ENCODE results near the gene ZNF555. TPM values are rescaled to one million over a fixed set of nuclear protein-coding genes. Genes with fewer than 3 reads are reported as not detected.
A peak's percentile ranks its signal among the peaks of the same experiment; 100 is the strongest.

ZNF555 gene
- total RNA-seq, 1 donor from 2014 or later = 15.7 TPM

DNA sequence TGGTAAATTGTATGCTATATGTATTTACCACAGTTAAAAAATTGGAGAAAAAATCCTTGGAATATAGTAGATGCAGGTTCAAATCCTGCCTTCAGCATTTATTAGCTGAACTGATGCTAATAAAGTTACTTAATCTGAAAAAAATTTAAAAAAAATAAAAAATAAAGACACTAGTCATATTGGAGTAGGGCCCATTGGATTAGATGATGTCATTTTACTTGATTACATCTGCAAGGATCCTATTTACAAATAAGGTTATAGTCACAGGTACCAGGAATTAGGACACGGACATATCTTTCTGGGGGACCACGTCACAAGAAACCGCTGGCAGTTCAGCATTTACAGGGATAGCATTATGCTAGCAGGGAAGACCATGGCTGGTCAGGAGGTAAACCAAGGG is 6.2 kb downstream of the ZNF555 start:
- H3K9me3 ChIP-seq (ENCODE audit: control insufficient read depth in 3 of 3, low read length in 3 of 3) = peaks cover 8 to 17% (median 10%) of the 10 kb centered on the region in 3 donors
- peak overlapping the region; percentile 59 for H3K27ac ChIP-seq (ENCODE audit: low read depth, low read length)
- no peaks in the 10 kb centered on the region for H3K27me3 ChIP-seq (ENCODE audit: control insufficient read depth in 3 of 3, insufficient read depth in 3 of 3, low read length in 3 of 3)
- H3K4me3 ChIP-seq (ENCODE audit: low read length in 3 of 3) = no peak overlapping the region
- H3K36me3 ChIP-seq (ENCODE audit: control insufficient read depth in 3 of 3, insufficient read depth in 3 of 3, low read length in 3 of 3) = peaks cover 24 to 31% (median 26%) of the 10 kb centered on the region in 3 donors
- H3K4me1 ChIP-seq (ENCODE audit: control insufficient read depth in 3 of 3, insufficient read depth in 3 of 3, low read length in 3 of 3) = peaks cover 27 to 32% (median 28%) of the 10 kb centered on the region in 3 donors
- H3K9ac ChIP-seq (ENCODE audit: low read depth in 1 of 3, low read length in 3 of 3) = no peak overlapping the region

DNA sequence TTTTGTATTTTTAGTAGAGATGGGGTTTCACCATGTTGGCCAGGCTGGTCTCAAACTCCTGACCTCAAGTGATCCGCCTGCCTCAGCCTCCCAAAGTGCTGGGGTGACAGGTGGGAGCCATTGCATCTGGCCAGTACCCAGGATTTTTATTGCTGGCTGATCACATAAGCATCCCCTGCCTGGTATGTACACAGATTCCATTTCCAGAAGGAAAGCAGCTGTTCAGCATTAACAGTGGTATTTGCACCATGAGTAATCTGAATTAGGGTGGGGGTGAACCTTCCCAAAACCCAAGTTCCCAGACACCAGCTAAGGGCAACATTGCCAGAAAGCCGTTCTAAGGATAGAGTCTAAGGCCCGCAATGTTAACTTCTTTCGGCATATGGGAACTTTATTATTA is 7.3 kb downstream of the ZNF555 start:
- Histone ChIP-seq H3K4me3 (ENCODE audit: low read length in 3 of 3) (no peak overlapping the region), H3K9ac (ENCODE audit: low read depth in 1 of 3, low read length in 3 of 3) (no peak overlapping the region), H3K27ac (ENCODE audit: low read depth, low read length) (peak overlapping the region; percentile 48), H3K4me1 (ENCODE audit: control insufficient read depth in 3 of 3, insufficient read depth in 3 of 3, low read length in 3 of 3) (peaks cover 27 to 28% (median 28%) of the 10 kb centered on the region in 3 donors), H3K27me3 (ENCODE audit: control insufficient read depth in 3 of 3, insufficient read depth in 3 of 3, low read length in 3 of 3) (no peaks in the 10 kb centered on the region), H3K36me3 (ENCODE audit: control insufficient read depth in 3 of 3, insufficient read depth in 3 of 3, low read length in 3 of 3) (peaks cover 35 to 42% (median 37%) of the 10 kb centered on the region in 3 donors), H3K9me3 (ENCODE audit: control insufficient read depth in 3 of 3, low read length in 3 of 3) (peaks cover 19 to 29% (median 20%) of the 10 kb centered on the region in 3 donors)

DNA sequence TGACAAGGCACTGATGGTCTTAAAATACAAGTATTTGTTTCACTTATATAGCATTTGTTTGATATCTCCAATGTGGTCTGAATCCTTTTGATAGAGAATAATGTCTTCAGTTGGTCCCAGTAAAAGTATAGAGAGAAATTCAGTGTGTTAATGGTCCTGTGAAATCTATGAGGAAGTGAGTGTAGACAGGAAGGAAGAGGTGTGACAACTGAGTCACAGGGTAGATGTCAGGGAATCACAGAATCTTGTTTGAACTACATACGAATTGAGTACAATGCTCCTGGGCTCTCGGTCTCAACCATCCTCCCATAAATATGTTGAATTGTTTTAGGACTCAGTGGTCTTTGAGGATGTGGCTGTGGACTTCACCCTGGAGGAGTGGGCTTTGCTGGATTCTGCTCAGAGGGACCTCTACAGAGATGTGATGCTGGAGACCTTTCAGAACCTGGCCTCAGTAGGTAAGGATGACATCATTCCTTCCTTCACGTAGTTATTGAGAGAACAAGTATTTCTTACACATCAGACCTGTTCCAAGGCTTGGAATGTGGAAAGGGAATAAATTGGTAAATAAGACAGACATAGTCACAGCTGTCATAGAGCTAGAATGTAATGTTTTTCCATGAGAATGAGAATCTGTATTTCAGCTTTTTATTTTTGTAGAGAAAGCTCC is 9.1 kb downstream of the ZNF555 start:
- Histone ChIP-seq H3K9me3 (ENCODE audit: control insufficient read depth in 3 of 3, low read length in 3 of 3) (peaks cover 28 to 43% (median 29%) of the 10 kb centered on the region in 3 donors), H3K4me3 (ENCODE audit: low read length in 3 of 3) (peak overlapping the region in 1 of 3 donors; percentile 33), H3K27ac (ENCODE audit: low read depth, low read length) (no peak overlapping the region), H3K36me3 (ENCODE audit: control insufficient read depth in 3 of 3, insufficient read depth in 3 of 3, low read length in 3 of 3) (peaks cover 48 to 50% (median 49%) of the 10 kb centered on the region in 3 donors), H3K4me1 (ENCODE audit: control insufficient read depth in 3 of 3, insufficient read depth in 3 of 3, low read length in 3 of 3) (peaks cover 18 to 24% (median 22%) of the 10 kb centered on the region in 3 donors), H3K9ac (ENCODE audit: low read depth in 1 of 3, low read length in 3 of 3) (no peak overlapping the region), H3K27me3 (ENCODE audit: control insufficient read depth in 3 of 3, insufficient read depth in 3 of 3, low read length in 3 of 3) (no peaks in the 10 kb centered on the region)

DNA sequence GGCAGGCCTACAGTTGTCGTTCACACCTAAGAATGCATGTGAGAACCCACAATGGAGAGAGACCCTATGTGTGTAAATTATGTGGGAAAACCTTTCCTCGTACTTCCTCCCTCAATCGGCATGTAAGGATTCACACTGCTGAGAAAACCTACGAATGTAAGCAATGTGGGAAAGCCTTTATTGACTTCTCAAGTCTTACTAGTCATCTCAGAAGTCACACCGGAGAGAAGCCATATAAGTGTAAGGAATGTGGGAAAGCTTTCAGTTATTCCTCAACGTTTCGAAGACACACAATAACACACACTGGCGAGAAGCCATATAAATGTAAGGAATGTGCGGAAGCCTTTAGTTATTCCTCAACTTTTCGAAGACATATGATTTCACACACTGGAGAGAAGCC is 11.3 kb downstream of the ZNF555 start:
- H3K4me3 ChIP-seq (ENCODE audit: low read length in 3 of 3) = peak overlapping the region in 1 of 3 donors; percentile 59
- H3K9me3 ChIP-seq (ENCODE audit: control insufficient read depth in 3 of 3, low read length in 3 of 3) = peaks cover 29 to 51% (median 35%) of the 10 kb centered on the region in 3 donors
- peaks cover 0 to 7% (median 5%) of the 10 kb centered on the region in 3 donors for H3K4me1 ChIP-seq (ENCODE audit: control insufficient read depth in 3 of 3, insufficient read depth in 3 of 3, low read length in 3 of 3)
- no peak overlapping the region for H3K9ac ChIP-seq (ENCODE audit: low read depth in 1 of 3, low read length in 3 of 3)
- no peaks in the 10 kb centered on the region for H3K27me3 ChIP-seq (ENCODE audit: control insufficient read depth in 3 of 3, insufficient read depth in 3 of 3, low read length in 3 of 3)
- H3K27ac ChIP-seq (ENCODE audit: low read depth, low read length) = no peak overlapping the region
- peaks cover 41 to 49% (median 48%) of the 10 kb centered on the region in 3 donors for H3K36me3 ChIP-seq (ENCODE audit: control insufficient read depth in 3 of 3, insufficient read depth in 3 of 3, low read length in 3 of 3)

DNA sequence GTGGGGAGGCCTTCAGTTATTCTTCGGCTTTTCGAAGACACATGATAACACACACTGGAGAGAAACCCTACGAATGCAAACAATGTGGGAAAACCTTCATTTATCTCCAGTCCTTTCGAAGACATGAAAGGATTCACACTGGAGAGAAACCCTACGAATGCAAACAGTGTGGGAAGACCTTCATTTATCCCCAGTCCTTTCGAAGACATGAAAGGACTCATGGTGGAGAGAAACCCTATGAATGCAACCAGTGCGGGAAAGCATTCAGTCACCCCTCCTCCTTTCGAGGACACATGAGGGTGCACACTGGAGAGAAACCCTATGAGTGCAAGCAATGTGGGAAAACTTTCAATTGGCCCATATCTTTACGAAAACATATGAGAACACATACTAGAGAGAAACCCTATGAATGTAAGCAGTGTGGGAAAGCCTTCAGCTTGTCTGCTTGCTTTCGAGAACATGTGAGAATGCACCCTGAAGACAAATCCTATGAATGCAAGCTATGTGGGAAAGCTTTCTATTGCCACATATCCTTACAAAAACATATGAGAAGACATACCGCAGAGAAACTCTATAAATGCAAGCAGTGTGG is 11.8 kb downstream of the ZNF555 start:
- Histone ChIP-seq H3K9ac (ENCODE audit: low read depth in 1 of 3, low read length in 3 of 3) (no peak overlapping the region), H3K36me3 (ENCODE audit: control insufficient read depth in 3 of 3, insufficient read depth in 3 of 3, low read length in 3 of 3) (peaks cover 41 to 50% (median 48%) of the 10 kb centered on the region in 3 donors), H3K27ac (ENCODE audit: low read depth, low read length) (no peak overlapping the region), H3K27me3 (ENCODE audit: control insufficient read depth in 3 of 3, insufficient read depth in 3 of 3, low read length in 3 of 3) (no peaks in the 10 kb centered on the region), H3K4me1 (ENCODE audit: control insufficient read depth in 3 of 3, insufficient read depth in 3 of 3, low read length in 3 of 3) (peaks cover 0 to 7% (median 5%) of the 10 kb centered on the region in 3 donors), H3K9me3 (ENCODE audit: control insufficient read depth in 3 of 3, low read length in 3 of 3) (peaks cover 29 to 51% (median 35%) of the 10 kb centered on the region in 3 donors), H3K4me3 (ENCODE audit: low read length in 3 of 3) (peak overlapping the region in 1 of 3 donors; percentile 59)

DNA sequence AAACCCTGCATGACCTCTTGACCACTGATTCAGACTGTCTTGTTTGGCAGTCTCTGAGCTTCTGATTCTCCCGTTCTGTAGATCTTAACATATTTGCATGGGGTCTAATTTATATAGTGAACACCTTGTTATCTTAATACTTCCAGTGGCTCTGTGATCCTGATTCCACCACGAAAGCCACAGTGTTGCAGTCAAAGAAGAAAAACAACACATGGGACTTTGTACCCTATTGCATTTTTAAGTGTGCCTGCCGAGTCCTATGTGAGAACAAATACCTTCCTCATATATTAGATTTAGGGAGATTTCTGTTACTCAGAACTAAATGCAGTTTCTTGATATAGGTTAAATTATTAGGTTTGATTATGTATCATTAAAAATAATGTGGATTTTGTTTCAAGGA is 13.6 kb downstream of the ZNF555 start:
- Histone ChIP-seq H3K4me3 (ENCODE audit: low read length in 3 of 3) (no peak overlapping the region), H3K9ac (ENCODE audit: low read depth in 1 of 3, low read length in 3 of 3) (no peak overlapping the region), H3K4me1 (ENCODE audit: control insufficient read depth in 3 of 3, insufficient read depth in 3 of 3, low read length in 3 of 3) (no peaks in the 10 kb centered on the region), H3K9me3 (ENCODE audit: control insufficient read depth in 3 of 3, low read length in 3 of 3) (peaks cover 40 to 51% (median 41%) of the 10 kb centered on the region in 3 donors), H3K27me3 (ENCODE audit: control insufficient read depth in 3 of 3, insufficient read depth in 3 of 3, low read length in 3 of 3) (no peaks in the 10 kb centered on the region), H3K27ac (ENCODE audit: low read depth, low read length) (no peak overlapping the region), H3K36me3 (ENCODE audit: control insufficient read depth in 3 of 3, insufficient read depth in 3 of 3, low read length in 3 of 3) (peaks cover 43 to 52% (median 48%) of the 10 kb centered on the region in 3 donors)

DNA sequence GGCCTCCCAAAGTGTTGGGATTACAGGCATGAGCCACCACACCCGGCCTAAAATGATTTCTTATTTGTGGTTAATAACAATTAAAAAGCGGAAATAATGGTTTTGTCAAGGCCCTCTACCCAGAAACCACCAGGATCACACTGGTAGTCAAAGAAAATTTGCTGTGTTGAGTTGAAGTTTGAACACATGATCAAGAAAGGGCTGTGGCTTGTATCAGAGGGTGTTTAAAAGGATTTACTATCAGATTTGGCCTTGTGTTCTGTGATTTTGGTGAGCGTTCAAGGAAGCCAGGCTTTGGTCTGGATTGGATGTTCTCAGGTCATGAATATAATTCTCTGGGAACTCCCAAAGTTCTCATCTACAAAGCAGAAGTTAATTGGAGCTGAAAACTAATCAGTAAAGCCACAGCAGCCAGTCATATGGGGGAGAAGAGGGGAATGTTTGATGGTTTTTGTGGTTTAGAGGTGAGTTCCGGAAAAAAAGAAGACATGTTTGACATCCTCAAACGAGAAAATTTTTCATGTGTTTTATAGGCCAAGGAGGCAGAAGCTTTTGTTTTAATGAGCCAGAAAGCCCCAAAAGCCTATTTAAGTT is 15.3 kb downstream of the ZNF555 start:
- Histone ChIP-seq H3K27me3 (ENCODE audit: control insufficient read depth in 3 of 3, insufficient read depth in 3 of 3, low read length in 3 of 3) (no peaks in the 10 kb centered on the region), H3K36me3 (ENCODE audit: control insufficient read depth in 3 of 3, insufficient read depth in 3 of 3, low read length in 3 of 3) (peaks cover 32 to 37% (median 34%) of the 10 kb centered on the region in 3 donors), H3K4me1 (ENCODE audit: control insufficient read depth in 3 of 3, insufficient read depth in 3 of 3, low read length in 3 of 3) (no peaks in the 10 kb centered on the region), H3K27ac (ENCODE audit: low read depth, low read length) (no peak overlapping the region), H3K4me3 (ENCODE audit: low read length in 3 of 3) (no peak overlapping the region), H3K9ac (ENCODE audit: low read depth in 1 of 3, low read length in 3 of 3) (no peak overlapping the region), H3K9me3 (ENCODE audit: control insufficient read depth in 3 of 3, low read length in 3 of 3) (peaks cover 36 to 40% (median 38%) of the 10 kb centered on the region in 3 donors)

DNA sequence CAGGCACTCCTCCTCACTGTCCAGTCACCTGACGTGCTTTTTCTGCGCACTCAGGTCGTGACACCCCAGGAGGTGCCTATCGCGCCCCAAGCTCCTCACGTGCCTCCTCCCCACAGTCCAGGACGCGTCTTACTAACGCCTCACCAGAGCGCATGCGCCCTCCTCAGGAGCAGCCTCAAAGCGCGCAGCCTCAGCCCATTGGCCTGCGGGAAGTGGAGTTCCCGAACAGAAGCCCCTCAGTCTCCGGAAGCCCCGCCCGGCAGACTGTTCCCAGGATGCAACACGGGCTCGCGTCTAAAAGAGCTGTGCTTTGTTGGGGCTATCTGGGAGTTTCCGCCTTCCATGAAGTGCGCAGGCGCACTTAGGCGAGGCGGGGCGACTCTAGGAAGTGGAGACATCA is 17.6 kb downstream of the ZNF555 start:
- Histone ChIP-seq H3K27ac (ENCODE audit: low read depth, low read length) (no peak overlapping the region), H3K4me3 (ENCODE audit: low read length in 3 of 3) (no peak overlapping the region), H3K27me3 (ENCODE audit: control insufficient read depth in 3 of 3, insufficient read depth in 3 of 3, low read length in 3 of 3) (no peaks in the 10 kb centered on the region), H3K9me3 (ENCODE audit: control insufficient read depth in 3 of 3, low read length in 3 of 3) (peaks cover 19 to 25% (median 20%) of the 10 kb centered on the region in 3 donors), H3K36me3 (ENCODE audit: control insufficient read depth in 3 of 3, insufficient read depth in 3 of 3, low read length in 3 of 3) (peaks cover 11 to 14% (median 11%) of the 10 kb centered on the region in 3 donors), H3K4me1 (ENCODE audit: control insufficient read depth in 3 of 3, insufficient read depth in 3 of 3, low read length in 3 of 3) (peaks cover 2 to 4% (median 2%) of the 10 kb centered on the region in 3 donors), H3K9ac (ENCODE audit: low read depth in 1 of 3, low read length in 3 of 3) (no peak overlapping the region)

DNA sequence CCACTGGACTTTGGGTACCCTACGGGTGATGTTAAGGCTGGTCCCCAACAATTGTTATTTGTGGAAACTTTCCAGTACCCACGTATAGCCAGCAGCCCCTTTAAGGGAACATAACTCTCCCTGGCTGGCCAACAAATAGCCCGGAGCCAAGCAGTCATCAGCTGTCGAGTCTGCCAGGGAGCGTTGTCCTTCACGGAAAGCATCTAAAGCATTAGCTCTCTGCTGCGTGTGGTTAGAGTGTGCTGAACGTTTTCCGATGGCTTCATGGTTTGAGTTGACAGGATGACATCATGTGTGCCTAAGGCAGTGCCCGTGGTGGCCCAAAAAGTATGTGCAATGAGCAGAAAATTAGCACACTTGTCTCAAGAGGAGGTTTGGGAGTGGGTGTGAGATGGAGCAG is 22.5 kb downstream of the ZNF555 start:
- Histone ChIP-seq H3K9me3 (ENCODE audit: control insufficient read depth in 3 of 3, low read length in 3 of 3) (peaks cover 0 to 4% (median 4%) of the 10 kb centered on the region in 3 donors), H3K36me3 (ENCODE audit: control insufficient read depth in 3 of 3, insufficient read depth in 3 of 3, low read length in 3 of 3) (no peaks in the 10 kb centered on the region), H3K27ac (ENCODE audit: low read depth, low read length) (no peak overlapping the region), H3K9ac (ENCODE audit: low read depth in 1 of 3, low read length in 3 of 3) (peak overlapping the region in 1 of 3 donors; percentile 5), H3K4me1 (ENCODE audit: control insufficient read depth in 3 of 3, insufficient read depth in 3 of 3, low read length in 3 of 3) (peaks cover 5 to 17% (median 16%) of the 10 kb centered on the region in 3 donors), H3K4me3 (ENCODE audit: low read length in 3 of 3) (peak overlapping the region in 1 of 3 donors; percentile 40), H3K27me3 (ENCODE audit: control insufficient read depth in 3 of 3, insufficient read depth in 3 of 3, low read length in 3 of 3) (no peaks in the 10 kb centered on the region)
